Neural cell (in vitro differentiated cells): ENCODE results near the gene A2M. TPM values are rescaled to one million over a fixed set of nuclear protein-coding genes. Genes with fewer than 3 reads are reported as not detected.

Experiments used
- H2AFZ ChIP-seq: fragments of 200-600, 300-800 bp; sonication (generic), shearing (Covaris generic); 2 replicates; pipeline ENCODE4 v1.6.0; 2014; ENCODE audit warnings: low read depth, mild to moderate bottlenecking, antibody characterized with exemption, low read length, moderate library complexity
- H3F3A ChIP-seq: fragments of 200-600 bp; shearing (Covaris generic); 2 replicates; pipeline ENCODE4 v1.6.1; 2016; ENCODE audit warnings: mild to moderate bottlenecking, moderate library complexity, mixed read lengths, antibody characterized with exemption, low read length; ENCODE audit not compliant: insufficient read depth, poor library complexity, severe bottlenecking
- H3K27ac ChIP-seq: fragments of 200-600, 300-800 bp; sonication (generic), shearing (Covaris generic); 2 replicates; pipeline ENCODE4 v1.5.1; 2014; ENCODE audit warnings: mild to moderate bottlenecking, low read length, moderate library complexity
- H3K27me3 ChIP-seq: fragments of 300-800, 200-600 bp; sonication (generic), shearing (Covaris generic); 2 replicates; pipeline ENCODE4 v1.6.0; 2014; ENCODE audit warnings: mild to moderate bottlenecking, low read depth, low read length, moderate library complexity; ENCODE audit not compliant: insufficient read depth
- H3K36me3 ChIP-seq: fragments of 300-800, 200-600 bp; sonication (generic), shearing (Covaris generic); 2 replicates; pipeline ENCODE4 v1.5.1; 2014; ENCODE audit warnings: mild to moderate bottlenecking, antibody characterized with exemption, low read length, moderate library complexity; ENCODE audit not compliant: insufficient read depth
- H3K4me2 ChIP-seq: fragments of 300-800, 200-600 bp; sonication (generic), shearing (Covaris generic); 2 replicates; pipeline ENCODE4 v1.6.0; 2014; ENCODE audit warnings: mild to moderate bottlenecking, low read length
- H3K4me3 ChIP-seq: fragments of 300-800, 200-600 bp; sonication (generic), shearing (Covaris generic); 2 replicates; pipeline ENCODE4 v1.5.1; 2014; ENCODE audit warnings: mild to moderate bottlenecking, low read length, moderate library complexity
- H3K79me2 ChIP-seq: fragments of 200-600 bp; shearing (Covaris generic); replicated peaks from 2 replicates; pipeline ENCODE4 v1.6.0; 2014; ENCODE audit warnings: mild to moderate bottlenecking, low read length, moderate library complexity; ENCODE audit not compliant: insufficient read depth
- H3K9ac ChIP-seq: fragments of 300-800, 200-600 bp; sonication (generic), shearing (Covaris generic); 2 replicates; pipeline ENCODE4 v1.6.1; 2016; ENCODE audit warnings: mild to moderate bottlenecking, low read length, mixed read lengths
- H3K9me2 ChIP-seq: fragments of 200-600 bp; shearing (Covaris generic); 2 replicates; pipeline ENCODE4 v1.6.1; 2016; ENCODE audit warnings: mild to moderate bottlenecking, low read length, mixed read lengths; ENCODE audit not compliant: insufficient read depth
- H3K9me3 ChIP-seq: fragments of 200-600, 300-800 bp; sonication (generic), shearing (Covaris generic); 2 replicates; pipeline ENCODE4 v1.6.1; 2016; ENCODE audit warnings: mild to moderate bottlenecking, mixed run types, low read length, moderate library complexity, mixed read lengths
- H4K20me1 ChIP-seq: fragments of 200-600 bp; shearing (Covaris generic); 2 replicates; pipeline ENCODE4 v1.6.1; 2016; ENCODE audit warnings: mild to moderate bottlenecking, mixed run types; ENCODE audit not compliant: insufficient read depth
- EP300 ChIP-seq: fragments of 450-650 bp; conservative IDR thresholded peaks from 2 replicates; pipeline ENCODE4 v1.6.1; 2014; ENCODE audit warnings: antibody characterized with exemption, mild to moderate bottlenecking, moderate library complexity; ENCODE audit not compliant: poor library complexity, severe bottlenecking
- EZH2 ChIP-seq: fragments of 200-600, 300-800 bp; shearing (Covaris generic), sonication (generic); IDR thresholded peaks from 2 replicates; pipeline ENCODE4 v1.6.1; 2014; ENCODE audit warnings: antibody characterized with exemption, low read length, borderline replicate concordance, mild to moderate bottlenecking; ENCODE audit not compliant: insufficient read depth, poor library complexity, severe bottlenecking
- MXI1 ChIP-seq: fragments of 450-650 bp; conservative IDR thresholded peaks from 2 replicates; pipeline ENCODE4 v1.6.1; 2014; ENCODE audit warnings: antibody characterized with exemption, mild to moderate bottlenecking; ENCODE audit not compliant: poor library complexity, severe bottlenecking
- POLR2AphosphoS5 ChIP-seq: IDR thresholded peaks from 2 replicates; pipeline ENCODE4 v1.6.1; 2012
- RAD21 ChIP-seq: fragments of 450-650 bp; conservative IDR thresholded peaks from 2 replicates; pipeline ENCODE4 v1.6.1; 2014; ENCODE audit warnings: antibody characterized with exemption, mild to moderate bottlenecking, moderate library complexity
- REST ChIP-seq: IDR thresholded peaks from 2 replicates; pipeline ENCODE4 v1.6.1; 2012; ENCODE audit warnings: borderline replicate concordance
- SMC3 ChIP-seq: fragments of 450-650 bp; conservative IDR thresholded peaks from 2 replicates; pipeline ENCODE4 v1.6.1; 2014; ENCODE audit warnings: antibody characterized with exemption, mild to moderate bottlenecking, moderate library complexity; ENCODE audit not compliant: poor library complexity
- TAF1 ChIP-seq: IDR thresholded peaks from 2 replicates; pipeline ENCODE4 v1.6.1; 2012; ENCODE audit warnings: low read depth
- polyA plus RNA-seq: library from polyadenylated mRNA; depleted of rRNA; stranded (reverse); fragments of >200 nt; gene quantifications from 2 replicates; pipeline ENCODE4 v1.2.3, GENCODE V29; 2014
- TF ChIP-seq, protein P1 (sequence below): fragments of 450-650 bp; IDR thresholded peaks from 2 replicates; pipeline ENCODE4 v1.5.1; 2014; ENCODE audit warnings: antibody characterized with exemption, mild to moderate bottlenecking, moderate library complexity; ENCODE audit not compliant: poor library complexity, severe bottlenecking

The A2M gene
- polyA plus RNA-seq, 1 donor from 2014 or later: 0.09 TPM

- Histone ChIP-seq H3K9ac (no peak overlapping the region), H3K9me3 (no peaks in the 10 kb centered on the region), H3K4me3 (no peak overlapping the region), H3K9me2 (no peaks in the 10 kb centered on the region), H2AFZ (no peak overlapping the region), H3K4me2 (no peak overlapping the region), H3K27ac (no peak overlapping the region), H3K36me3 (no peaks in the 10 kb centered on the region), H3K27me3 (peaks cover 5% of the 10 kb centered on the region), H4K20me1 (no peaks in the 10 kb centered on the region), H3F3A (peaks cover 3% of the 10 kb centered on the region), H3K79me2 (no peaks in the 10 kb centered on the region)
- TF ChIP-seq POLR2AphosphoS5 (no peak), REST (no peak), MXI1 (no peak), SMC3 (no peak), TAF1 (no peak), RAD21 (no peak), EP300 (no peak), EZH2 (no peak)
- TF ChIP-seq, protein P1, sequence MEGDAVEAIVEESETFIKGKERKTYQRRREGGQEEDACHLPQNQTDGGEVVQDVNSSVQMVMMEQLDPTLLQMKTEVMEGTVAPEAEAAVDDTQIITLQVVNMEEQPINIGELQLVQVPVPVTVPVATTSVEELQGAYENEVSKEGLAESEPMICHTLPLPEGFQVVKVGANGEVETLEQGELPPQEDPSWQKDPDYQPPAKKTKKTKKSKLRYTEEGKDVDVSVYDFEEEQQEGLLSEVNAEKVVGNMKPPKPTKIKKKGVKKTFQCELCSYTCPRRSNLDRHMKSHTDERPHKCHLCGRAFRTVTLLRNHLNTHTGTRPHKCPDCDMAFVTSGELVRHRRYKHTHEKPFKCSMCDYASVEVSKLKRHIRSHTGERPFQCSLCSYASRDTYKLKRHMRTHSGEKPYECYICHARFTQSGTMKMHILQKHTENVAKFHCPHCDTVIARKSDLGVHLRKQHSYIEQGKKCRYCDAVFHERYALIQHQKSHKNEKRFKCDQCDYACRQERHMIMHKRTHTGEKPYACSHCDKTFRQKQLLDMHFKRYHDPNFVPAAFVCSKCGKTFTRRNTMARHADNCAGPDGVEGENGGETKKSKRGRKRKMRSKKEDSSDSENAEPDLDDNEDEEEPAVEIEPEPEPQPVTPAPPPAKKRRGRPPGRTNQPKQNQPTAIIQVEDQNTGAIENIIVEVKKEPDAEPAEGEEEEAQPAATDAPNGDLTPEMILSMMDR: no peak
These were observed 47.6 kb downstream of the A2M start for GRCh38 chr12:9068086-9068485.

DNA sequence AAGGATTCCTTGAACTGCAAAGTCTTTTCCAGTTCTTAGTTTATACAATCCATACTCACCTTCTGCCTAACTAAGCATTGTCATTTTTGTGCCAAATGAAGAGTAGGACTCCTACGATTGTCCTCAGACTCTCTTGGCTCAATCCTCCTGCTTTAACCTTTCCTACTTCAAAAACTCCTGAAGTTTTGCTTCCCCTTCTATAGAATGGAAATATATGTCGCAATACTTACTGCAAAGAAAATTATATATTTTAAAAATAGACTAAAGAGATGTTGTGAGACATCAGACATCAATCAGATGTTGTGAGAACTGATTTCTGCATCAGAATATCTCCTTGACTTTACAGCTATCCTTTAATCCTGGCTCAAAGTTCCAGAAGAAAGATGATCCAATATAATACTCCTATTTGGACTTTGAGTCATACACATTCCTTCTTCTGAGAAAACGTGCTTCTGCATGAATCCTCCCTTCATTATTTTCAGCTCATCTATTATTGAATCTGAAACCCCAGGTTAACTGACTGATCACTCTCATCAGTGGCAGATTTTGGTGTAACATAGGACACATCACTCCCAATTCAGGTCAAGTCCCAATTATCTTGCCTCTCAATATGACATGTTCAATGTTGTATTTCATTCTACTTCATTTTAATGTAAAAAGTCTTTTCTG lies 48.8 kb downstream of the A2M start:
- H3K27ac ChIP-seq: no peak overlapping the region
- no peaks in the 10 kb centered on the region for H3K9me2 ChIP-seq
- no peaks in the 10 kb centered on the region for H3K9me3 ChIP-seq
- no peaks in the 10 kb centered on the region for H4K20me1 ChIP-seq
- peaks cover 5% of the 10 kb centered on the region for H3K27me3 ChIP-seq
- peaks cover 3% of the 10 kb centered on the region for H3F3A ChIP-seq
- no peak overlapping the region for H3K4me2 ChIP-seq
- no peak for TF ChIP-seq MXI1
- no peak for TF ChIP-seq TAF1
- TF ChIP-seq REST: no peak
- TF ChIP-seq SMC3: no peak
- no peak for TF ChIP-seq POLR2AphosphoS5
- no peak for TF ChIP-seq EP300
- TF ChIP-seq RAD21: no peak
- no peak for TF ChIP-seq EZH2
- TF ChIP-seq, protein P1: no peak
- no peak overlapping the region for H3K9ac ChIP-seq
- no peak overlapping the region for H2AFZ ChIP-seq
- no peaks in the 10 kb centered on the region for H3K36me3 ChIP-seq
- H3K4me3 ChIP-seq: no peak overlapping the region
- no peaks in the 10 kb centered on the region for H3K79me2 ChIP-seq
